Neutrophil (primary cell): Measurements from ENCODE around the gene SEPSECS.

Experiments used
- H3K27ac ChIP-seq: fragments of 200-600 bp; sonication (generic); 2 replicates; pipeline ENCODE4 v1.5.1; 2016; ENCODE audit warnings: mild to moderate bottlenecking, moderate library complexity
- H3K27me3 ChIP-seq: fragments of 200-600 bp; sonication (generic); 2 replicates; pipeline ENCODE4 v1.6.0; 2016; ENCODE audit warnings: mild to moderate bottlenecking
- H3K36me3 ChIP-seq: fragments of 200-600 bp; sonication (generic); 2 replicates; pipeline ENCODE4 v1.5.1; 2017
- H3K4me1 ChIP-seq, 2 experiments: fragments of 200-600 bp in 1 of 2; sonication (generic) in 1 of 2; 1 replicate in 1 of 2; 2 replicates in 1 of 2; pipeline versions ENCODE4 v1.5.1 to v1.6.1; 2013 to 2016; ENCODE audit warnings: low read depth in 1 of 2, low read length in 1 of 2, mild to moderate bottlenecking in 1 of 2, moderate library complexity in 1 of 2; ENCODE audit not compliant: control insufficient read depth in 1 of 2, insufficient read depth in 1 of 2
- H3K4me3 ChIP-seq, 2 experiments: fragments of 200-600 bp in 1 of 2; sonication (generic) in 1 of 2; 1 replicate in 1 of 2; 2 replicates in 1 of 2; pipeline ENCODE4 v1.5.1; 2013 to 2016; ENCODE audit warnings: low read depth in 1 of 2, low read length in 1 of 2, mild to moderate bottlenecking in 1 of 2, moderate library complexity in 1 of 2
- H3K9me3 ChIP-seq: fragments of 200-600 bp; sonication (generic); 2 replicates; pipeline ENCODE4 v1.5.1; 2016
- CTCF ChIP-seq: fragments of 200-600 bp; sonication (generic); IDR thresholded peaks from 2 replicates; pipeline ENCODE4 v1.5.1; 2016; ENCODE audit warnings: antibody characterized with exemption

The SEPSECS gene

GRCh38 chr4:25184056-25184455 lies 23.8 kb upstream of the SEPSECS start:
- no peak for TF ChIP-seq CTCF
- peaks cover 6% of the 10 kb centered on the region for H3K36me3 ChIP-seq
- H3K27ac ChIP-seq: no peak overlapping the region
- no peak overlapping the region for H3K4me3 ChIP-seq
- peaks cover 8 to 14% of the 10 kb centered on the region in 2 experiments for H3K4me1 ChIP-seq
- no peaks in the 10 kb centered on the region for H3K9me3 ChIP-seq
- H3K27me3 ChIP-seq: no peaks in the 10 kb centered on the region

GRCh38 chr4:25182937-25183336 lies 22.7 kb upstream of the SEPSECS start:
- Histone ChIP-seq H3K4me1 (peaks cover 8 to 14% of the 10 kb centered on the region in 2 experiments), H3K4me3 (no peak overlapping the region), H3K36me3 (peaks cover 6% of the 10 kb centered on the region), H3K27ac (no peak overlapping the region), H3K27me3 (no peaks in the 10 kb centered on the region), H3K9me3 (no peaks in the 10 kb centered on the region)
- TF ChIP-seq CTCF: no peak

- Histone ChIP-seq H3K36me3 (peaks cover 6% of the 10 kb centered on the region), H3K9me3 (no peaks in the 10 kb centered on the region), H3K27me3 (no peaks in the 10 kb centered on the region), H3K4me3 (no peak overlapping the region), H3K27ac (no peak overlapping the region), H3K4me1 (peaks cover 8 to 14% of the 10 kb centered on the region in 2 experiments)
- TF ChIP-seq CTCF: peak; percentile 20
These were observed 20.4 kb upstream of the SEPSECS start for GRCh38 chr4:25180524-25181131.

DNA sequence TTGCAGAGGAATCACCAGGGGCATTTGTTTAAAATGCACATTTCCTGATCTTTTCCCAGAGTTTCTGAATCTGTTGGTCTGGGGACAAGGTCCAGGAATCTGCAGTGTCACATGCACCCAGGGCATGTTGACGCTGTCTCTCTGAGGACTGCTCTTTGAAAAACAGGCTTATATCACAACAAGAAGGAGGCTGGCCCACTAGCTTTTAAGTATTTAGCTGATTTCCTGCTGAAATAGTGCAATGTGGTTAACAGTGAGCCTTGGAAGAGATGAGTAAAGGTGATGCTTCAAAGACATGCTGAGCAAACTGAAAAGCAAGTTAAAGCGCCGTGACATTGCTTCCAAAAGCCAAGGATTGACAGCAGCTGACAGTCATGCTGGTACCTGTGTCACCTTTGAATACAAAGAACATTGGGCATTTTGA lies 18.6 kb upstream of the SEPSECS start:
- no peak overlapping the region for H3K27ac ChIP-seq
- no peak overlapping the region for H3K4me3 ChIP-seq
- no peak for TF ChIP-seq CTCF
- no peaks in the 10 kb centered on the region for H3K27me3 ChIP-seq
- peaks cover 5% of the 10 kb centered on the region for H3K36me3 ChIP-seq
- H3K4me1 ChIP-seq: peaks cover 18 to 24% of the 10 kb centered on the region in 2 experiments
- H3K9me3 ChIP-seq: no peaks in the 10 kb centered on the region

DNA sequence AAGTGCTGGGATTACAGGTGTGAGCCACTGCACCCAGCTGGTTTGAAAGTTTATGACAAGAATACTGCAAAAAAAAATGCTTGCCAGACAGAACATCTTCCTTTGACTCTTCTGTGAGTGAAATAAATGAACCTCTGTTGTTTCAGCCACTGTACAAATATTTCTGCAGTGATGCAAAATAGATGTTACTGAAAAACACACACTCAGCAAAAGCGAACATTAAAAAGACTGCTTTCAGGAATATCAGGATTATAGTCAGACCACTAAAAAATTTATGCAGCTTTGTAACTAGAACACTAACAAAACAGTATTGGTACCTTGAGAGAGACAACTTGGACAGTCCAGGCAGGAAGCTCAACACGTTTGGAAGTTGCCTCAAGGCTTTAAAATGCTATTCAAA lies 16.9 kb upstream of the SEPSECS start:
- Histone ChIP-seq H3K36me3 (peaks cover 5% of the 10 kb centered on the region), H3K27me3 (no peaks in the 10 kb centered on the region), H3K4me1 (peaks cover 31 to 32% of the 10 kb centered on the region in 2 experiments), H3K4me3 (no peak overlapping the region), H3K27ac (no peak overlapping the region), H3K9me3 (no peaks in the 10 kb centered on the region)
- TF ChIP-seq CTCF: no peak

DNA sequence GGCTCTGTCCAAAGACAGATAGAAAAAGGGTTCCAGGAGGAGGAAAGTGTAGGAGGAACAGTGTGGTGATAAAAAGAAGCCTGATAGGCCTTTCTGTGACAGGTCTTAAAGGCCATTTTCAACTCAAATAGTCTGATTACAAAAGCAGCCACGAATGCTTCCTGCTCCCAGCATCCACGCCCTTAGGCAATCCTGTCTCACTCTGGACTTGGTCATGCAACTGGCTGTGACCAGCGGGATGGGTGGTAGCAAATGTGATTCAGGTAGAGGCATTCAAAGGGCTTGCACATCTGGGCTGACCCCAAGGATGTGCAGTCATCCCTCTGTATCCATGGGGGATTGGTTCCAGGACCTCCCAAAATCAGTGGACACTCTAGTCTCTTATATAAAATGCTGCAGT lies 14.4 kb upstream of the SEPSECS start:
- Histone ChIP-seq H3K9me3 (no peaks in the 10 kb centered on the region), H3K27me3 (no peaks in the 10 kb centered on the region), H3K36me3 (peaks cover 11% of the 10 kb centered on the region), H3K4me3 (no peak overlapping the region), H3K4me1 (peaks cover 25 to 29% of the 10 kb centered on the region in 2 experiments), H3K27ac (no peak overlapping the region)
- no peak for TF ChIP-seq CTCF
